Measurements from ENCODE around the gene GRK3. TPM values are rescaled to one million over a fixed set of nuclear protein-coding genes. Genes with fewer than 3 reads are reported as not detected.
"Not testable (repeated sequence)": the region's sequence is repeated elsewhere in the genome, so short reads cannot be mapped to it uniquely, and the experiment has no call there.

The GRK3 gene
- polyA plus RNA-seq, 1 donor from 2014 or later = 10.4 TPM

GRCh38 chr22:25573841-25574240 lies 9.4 kb downstream of the GRK3 start:
- Mint-ChIP-seq H3K9me3 (no peaks in the 10 kb centered on the region), H3K27me3 (no peaks in the 10 kb centered on the region), H3K4me3 (no peak overlapping the region), H3K4me1 (peaks cover 48 to 60% (median 57%) of the 10 kb centered on the region in 3 donors), H3K36me3 (peaks cover 11% of the 10 kb centered on the region), H3K27ac (no peak overlapping the region)

GRCh38 chr22:25574736-25575135 lies 10.3 kb downstream of the GRK3 start:
- Mint-ChIP-seq H3K4me3 (no peak overlapping the region), H3K27me3 (no peaks in the 10 kb centered on the region), H3K36me3 (peaks cover 8% of the 10 kb centered on the region), H3K4me1 (peaks cover 40 to 51% (median 49%) of the 10 kb centered on the region in 3 donors), H3K27ac (no peak overlapping the region), H3K9me3 (no peaks in the 10 kb centered on the region)

- H3K4me3 Mint-ChIP-seq, H3K27ac Mint-ChIP-seq, H3K27me3 Mint-ChIP-seq, H3K36me3 Mint-ChIP-seq, H3K9me3 Mint-ChIP-seq: not testable (repeated sequence)
- H3K4me1 Mint-ChIP-seq = peaks cover 35 to 48% (median 48%) of the 10 kb centered on the region in 3 donors
Observed at GRCh38 chr22:25575674-25576392, 11.4 kb downstream of the GRK3 start.

- H3K36me3 Mint-ChIP-seq, H3K9me3 Mint-ChIP-seq, H3K4me3 Mint-ChIP-seq, H3K27me3 Mint-ChIP-seq: not testable (repeated sequence)
- peaks cover 26 to 57% (median 48%) of the 10 kb centered on the region in 3 donors for H3K4me1 Mint-ChIP-seq
- peak overlapping the region in 1 of 3 donors; percentile 53 for H3K27ac Mint-ChIP-seq
Observed at GRCh38 chr22:25581452-25581851, 17.0 kb downstream of the GRK3 start.

- H3K4me1 Mint-ChIP-seq = peaks cover 30 to 53% (median 47%) of the 10 kb centered on the region in 3 donors
- no peaks in the 10 kb centered on the region for H3K27me3 Mint-ChIP-seq
- H3K36me3 Mint-ChIP-seq = peaks cover 3% of the 10 kb centered on the region
- no peaks in the 10 kb centered on the region for H3K9me3 Mint-ChIP-seq
- peak overlapping the region in 2 of 4 donors; percentile 65 for H3K4me3 Mint-ChIP-seq
- no peak overlapping the region for H3K27ac Mint-ChIP-seq
Observed at GRCh38 chr22:25582946-25583345, 18.5 kb downstream of the GRK3 start.

GRCh38 chr22:25584993-25585392 lies 20.5 kb downstream of the GRK3 start:
- peak overlapping the region in 1 of 4 donors; percentile 38 for H3K4me3 Mint-ChIP-seq
- H3K9me3 Mint-ChIP-seq = not testable (repeated sequence)

GRCh38 chr22:25589664-25590063 lies 25.2 kb downstream of the GRK3 start:
- not testable (repeated sequence) for H3K4me3 Mint-ChIP-seq, H3K27ac Mint-ChIP-seq, H3K27me3 Mint-ChIP-seq
- H3K36me3 Mint-ChIP-seq = peaks cover 13% of the 10 kb centered on the region
- H3K9me3 Mint-ChIP-seq = peaks cover 2 to 12% (median 7%) of the 10 kb centered on the region in 3 donors
- H3K4me1 Mint-ChIP-seq = peaks cover 11 to 42% (median 26%) of the 10 kb centered on the region in 3 donors

More at GRCh38 chr22:25584993-25585392, 20.5 kb downstream of the GRK3 start:
- H3K4me1 Mint-ChIP-seq = peaks cover 30 to 49% (median 49%) of the 10 kb centered on the region in 3 donors
- H3K36me3 Mint-ChIP-seq, H3K27ac Mint-ChIP-seq, H3K27me3 Mint-ChIP-seq: not testable (repeated sequence)

GRCh38 chr22:25593323-25593722 lies 28.8 kb downstream of the GRK3 start:
- peaks cover 21 to 46% (median 29%) of the 10 kb centered on the region in 3 donors for H3K4me1 Mint-ChIP-seq
- H3K9me3 Mint-ChIP-seq = peaks cover 5 to 12% (median 7%) of the 10 kb centered on the region in 3 donors
- not testable (repeated sequence) for H3K27ac Mint-ChIP-seq

GRCh38 chr22:25598609-25599008 lies 34.1 kb downstream of the GRK3 start:
- Mint-ChIP-seq H3K27me3 (no peaks in the 10 kb centered on the region), H3K36me3 (peaks cover 9% of the 10 kb centered on the region), H3K27ac (no peak overlapping the region), H3K4me3 (peak overlapping the region in 1 of 4 donors; percentile 37), H3K9me3 (peaks cover 0 to 4% (median 3%) of the 10 kb centered on the region in 3 donors), H3K4me1 (peaks cover 45 to 55% (median 50%) of the 10 kb centered on the region in 3 donors)

More at GRCh38 chr22:25593323-25593722, 28.8 kb downstream of the GRK3 start:
- peaks cover 17% of the 10 kb centered on the region for H3K36me3 Mint-ChIP-seq
- not testable (repeated sequence) for H3K27me3 Mint-ChIP-seq, H3K4me3 Mint-ChIP-seq

- H3K27ac Mint-ChIP-seq = no peak overlapping the region
- peaks cover 7% of the 10 kb centered on the region for H3K36me3 Mint-ChIP-seq
- peaks cover 0 to 1% (median 0%) of the 10 kb centered on the region in 3 donors for H3K9me3 Mint-ChIP-seq
- H3K27me3 Mint-ChIP-seq = no peaks in the 10 kb centered on the region
- peaks cover 42 to 48% (median 46%) of the 10 kb centered on the region in 3 donors for H3K4me1 Mint-ChIP-seq
- H3K4me3 Mint-ChIP-seq = no peak overlapping the region
Observed at GRCh38 chr22:25602445-25602844, 38.0 kb downstream of the GRK3 start.

GRCh38 chr22:25602916-25603315 lies 38.4 kb downstream of the GRK3 start:
- Mint-ChIP-seq H3K4me1 (peaks cover 37 to 43% (median 42%) of the 10 kb centered on the region in 3 donors), H3K27ac (no peak overlapping the region), H3K4me3 (no peak overlapping the region), H3K27me3 (no peaks in the 10 kb centered on the region), H3K9me3 (no peaks in the 10 kb centered on the region), H3K36me3 (peaks cover 7% of the 10 kb centered on the region)

GRCh38 chr22:25605146-25605545 lies 40.7 kb downstream of the GRK3 start:
- H3K27ac Mint-ChIP-seq, H3K4me3 Mint-ChIP-seq, H3K36me3 Mint-ChIP-seq, H3K9me3 Mint-ChIP-seq, H3K27me3 Mint-ChIP-seq: not testable (repeated sequence)
- H3K4me1 Mint-ChIP-seq = peaks cover 21 to 31% (median 26%) of the 10 kb centered on the region in 3 donors

GRCh38 chr22:25605565-25605964 lies 41.1 kb downstream of the GRK3 start:
- not testable (repeated sequence) for H3K9me3 Mint-ChIP-seq, H3K27me3 Mint-ChIP-seq, H3K36me3 Mint-ChIP-seq, H3K4me3 Mint-ChIP-seq, H3K27ac Mint-ChIP-seq
- H3K4me1 Mint-ChIP-seq = peaks cover 21 to 27% (median 22%) of the 10 kb centered on the region in 3 donors

- not testable (repeated sequence) for H3K9me3 Mint-ChIP-seq, H3K27ac Mint-ChIP-seq, H3K27me3 Mint-ChIP-seq, H3K4me3 Mint-ChIP-seq
- Mint-ChIP-seq H3K36me3 (peaks cover 15% of the 10 kb centered on the region), H3K4me1 (peaks cover 2 to 10% (median 4%) of the 10 kb centered on the region in 3 donors)
Observed at GRCh38 chr22:25611284-25611683, 46.8 kb downstream of the GRK3 start.

GRCh38 chr22:25613131-25613530 lies 48.7 kb downstream of the GRK3 start:
- not testable (repeated sequence) for H3K4me3 Mint-ChIP-seq, H3K27me3 Mint-ChIP-seq, H3K9me3 Mint-ChIP-seq, H3K27ac Mint-ChIP-seq
- peaks cover 13% of the 10 kb centered on the region for H3K36me3 Mint-ChIP-seq
- H3K4me1 Mint-ChIP-seq = peaks cover 5 to 13% (median 9%) of the 10 kb centered on the region in 3 donors

- not testable (repeated sequence) for H3K9me3 Mint-ChIP-seq, H3K4me3 Mint-ChIP-seq, H3K27ac Mint-ChIP-seq, H3K27me3 Mint-ChIP-seq
- peaks cover 9 to 16% (median 13%) of the 10 kb centered on the region in 3 donors for H3K4me1 Mint-ChIP-seq
- H3K36me3 Mint-ChIP-seq = peaks cover 13% of the 10 kb centered on the region
Observed at GRCh38 chr22:25613558-25613957, 49.1 kb downstream of the GRK3 start.

All from IgD-negative memory B cell (primary cell).